ENCODE data around the gene KIAA0825. TPM values are rescaled to one million over a fixed set of nuclear protein-coding genes. Genes with fewer than 3 reads are reported as not detected.

The KIAA0825 gene
- total RNA-seq, 2 experiments from 2014 or later: 0.19 to 0.32 TPM

DNA sequence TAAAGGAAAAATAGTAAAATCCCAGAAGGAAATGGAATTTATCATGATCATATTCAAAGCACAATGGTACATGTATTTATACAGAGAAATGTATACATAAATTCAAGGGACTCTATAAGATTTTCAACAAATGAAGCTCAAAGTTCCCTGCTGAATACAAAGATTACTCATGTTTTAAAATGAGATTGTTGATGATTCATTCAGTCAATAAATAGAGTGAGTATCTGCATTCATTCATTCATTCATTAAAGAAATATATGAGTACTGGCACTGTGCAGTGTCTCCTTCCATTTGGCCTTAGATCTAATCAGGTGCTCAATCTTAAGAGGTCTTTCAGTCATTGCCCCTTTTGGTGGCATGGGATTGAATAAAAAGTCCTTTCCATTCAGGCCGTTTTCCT is 310.0 kb downstream of the KIAA0825 start:
- Histone ChIP-seq H3K9me3 (ENCODE audit: low read length) (no peaks in the 10 kb centered on the region), H3K4me3 (ENCODE audit: low read depth, low read length, poor library complexity, severe bottlenecking) (no peak overlapping the region), H3K9me2 (ENCODE audit: insufficient read depth, low read length) (no peaks in the 10 kb centered on the region), H3K79me2 (ENCODE audit: insufficient read depth, low read depth, low read length) (no peaks in the 10 kb centered on the region), H3K36me3 (ENCODE audit: insufficient read depth, low read length) (no peaks in the 10 kb centered on the region), H3K4me2 (ENCODE audit: low read length) (no peak overlapping the region), H4K20me1 (ENCODE audit: insufficient read depth, low read length) (no peaks in the 10 kb centered on the region), H3K4me1 (ENCODE audit: insufficient read depth, low read length, poor library complexity, severe bottlenecking) (no peaks in the 10 kb centered on the region), H2AFZ (ENCODE audit: low read length) (no peak overlapping the region), H3K27ac (ENCODE audit: low read depth, low read length, poor library complexity, severe bottlenecking) (no peak overlapping the region)
- intact Hi-C loops (cut with micrococcal nuclease; ENCODE audit: unreplicated experiment): no loop called here
- no TSS peak for BruUV-seq (replicated peaks)
- POLR2A ChIA-PET: interaction anchor here (0.8 kb wide), 1 partner anchor 15 kb away, joined by 3 read pairs; no protein-coding TSS in a partner anchor
- CTCF ChIA-PET (ENCODE audit: unreplicated experiment): no interaction called here
- TF ChIP-seq CTCF (conservative IDR thresholded peaks at IDR 0.05; ENCODE audit: low read length) (no peak), EZH2phosphoT487 (IDR thresholded peaks at IDR 0.05; ENCODE audit: borderline replicate concordance, low read depth, low read length) (no peak)
- no peak for DNase-seq (ENCODE audit: low spot score)

- intact Hi-C loops (cut with micrococcal nuclease; ENCODE audit: unreplicated experiment): no loop called here
- ChIA-PET CTCF (ENCODE audit: unreplicated experiment) (no interaction called here), POLR2A (no interaction called here)
- Histone ChIP-seq H3K9me3 (ENCODE audit: low read length) (no peaks in the 10 kb centered on the region), H3K27ac (ENCODE audit: low read depth, low read length, poor library complexity, severe bottlenecking) (no peak overlapping the region), H3K9me2 (ENCODE audit: insufficient read depth, low read length) (no peaks in the 10 kb centered on the region), H3K36me3 (ENCODE audit: insufficient read depth, low read length) (no peaks in the 10 kb centered on the region), H2AFZ (ENCODE audit: low read length) (no peak overlapping the region), H4K20me1 (ENCODE audit: insufficient read depth, low read length) (no peaks in the 10 kb centered on the region), H3K4me2 (ENCODE audit: low read length) (no peak overlapping the region), H3K4me3 (ENCODE audit: low read depth, low read length, poor library complexity, severe bottlenecking) (no peak overlapping the region), H3K79me2 (ENCODE audit: insufficient read depth, low read depth, low read length) (no peaks in the 10 kb centered on the region), H3K4me1 (ENCODE audit: insufficient read depth, low read length, poor library complexity, severe bottlenecking) (no peaks in the 10 kb centered on the region)
- BruUV-seq (replicated peaks): no TSS peak
- no peak for TF ChIP-seq EZH2phosphoT487 (IDR thresholded peaks at IDR 0.05; ENCODE audit: borderline replicate concordance, low read depth, low read length)
- no peak for TF ChIP-seq CTCF (conservative IDR thresholded peaks at IDR 0.05; ENCODE audit: low read length)
- no peak for DNase-seq (ENCODE audit: low spot score)
Measured at GRCh38 chr5:94304146-94304545, 314.3 kb downstream of the KIAA0825 start.

- Histone ChIP-seq H3K36me3 (ENCODE audit: insufficient read depth, low read length) (no peaks in the 10 kb centered on the region), H3K9me2 (ENCODE audit: insufficient read depth, low read length) (no peaks in the 10 kb centered on the region), H2AFZ (ENCODE audit: low read length) (no peak overlapping the region), H3K79me2 (ENCODE audit: insufficient read depth, low read depth, low read length) (no peaks in the 10 kb centered on the region), H3K4me3 (ENCODE audit: low read depth, low read length, poor library complexity, severe bottlenecking) (no peak overlapping the region), H3K9me3 (ENCODE audit: low read length) (no peaks in the 10 kb centered on the region), H3K4me2 (ENCODE audit: low read length) (no peak overlapping the region), H4K20me1 (ENCODE audit: insufficient read depth, low read length) (no peaks in the 10 kb centered on the region), H3K27ac (ENCODE audit: low read depth, low read length, poor library complexity, severe bottlenecking) (no peak overlapping the region), H3K4me1 (ENCODE audit: insufficient read depth, low read length, poor library complexity, severe bottlenecking) (no peaks in the 10 kb centered on the region)
- intact Hi-C loops (cut with micrococcal nuclease; ENCODE audit: unreplicated experiment): no loop called here
- TF ChIP-seq EZH2phosphoT487 (IDR thresholded peaks at IDR 0.05; ENCODE audit: borderline replicate concordance, low read depth, low read length) (no peak), CTCF (conservative IDR thresholded peaks at IDR 0.05; ENCODE audit: low read length) (no peak)
- DNase-seq (ENCODE audit: low spot score): no peak
- ChIA-PET CTCF (ENCODE audit: unreplicated experiment) (no interaction called here), POLR2A (interaction anchor here (0.6 kb wide), 1 partner anchor 92 kb away, joined by 3 read pairs; no protein-coding TSS in a partner anchor)
- no TSS peak for BruUV-seq (replicated peaks)
Measured at GRCh38 chr5:94288937-94289336, 329.5 kb downstream of the KIAA0825 start.
